Measurements from ENCODE around the gene WSB1. TPM values are rescaled to one million over a fixed set of nuclear protein-coding genes. Genes with fewer than 3 reads are reported as not detected.

Gene WSB1
- polyA plus RNA-seq, 3 donors = 28.1 to 116 (median 60.2) TPM

GRCh38 chr17:27299384-27300049 is 5.6 kb downstream of the WSB1 start:
- WGBS, 3 donors = 64 to 88% (median 79%) methylated on average over 5 of the region's 5 CpGs
- no peak overlapping the region for H3K27ac ChIP-seq (ENCODE audit: low read depth, low read length)

- no peak overlapping the region for H3K27ac ChIP-seq (ENCODE audit: low read depth, low read length)
- WGBS, 3 donors = 52 to 80% (median 79%) methylated on average over 2 of the region's 2 CpGs
These were observed 9.8 kb downstream of the WSB1 start for GRCh38 chr17:27303734-27304133.

DNA sequence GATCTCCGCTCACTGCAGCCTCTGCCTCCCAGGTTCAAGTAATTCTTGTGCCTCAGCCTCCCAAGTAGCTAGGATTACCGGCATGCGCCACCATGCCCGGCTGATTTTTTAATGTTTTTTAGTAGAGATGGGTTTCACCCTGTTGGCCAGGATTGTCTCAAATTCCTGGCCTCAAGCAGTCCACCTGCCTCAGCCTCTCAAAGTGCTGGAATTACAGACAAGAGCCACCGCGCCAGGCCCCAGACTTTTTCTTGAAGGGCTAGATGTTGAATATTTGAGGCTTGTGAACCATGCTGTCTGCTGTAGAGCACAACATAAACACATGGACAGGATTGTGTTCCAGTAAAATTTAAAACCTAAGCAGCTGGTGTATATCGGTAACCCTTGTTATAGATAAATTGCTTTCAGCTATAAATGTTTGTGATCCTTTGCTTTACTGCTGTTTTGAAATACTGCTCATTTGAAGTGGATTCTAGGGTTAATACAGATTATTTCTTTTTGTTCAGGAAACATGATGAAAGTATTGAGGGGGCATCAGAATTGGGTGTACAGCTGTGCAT is 12.4 kb downstream of the WSB1 start:
- 84 to 92% (median 91%) methylated on average over 7 of the region's 7 CpGs for WGBS, 3 donors
- no peak overlapping the region for H3K27ac ChIP-seq (ENCODE audit: low read depth, low read length)

- 93 to 95% (median 94%) methylated on average over 4 of the region's 4 CpGs for WGBS, 3 donors
- H3K27ac ChIP-seq (ENCODE audit: low read depth, low read length) = no peak overlapping the region
These were observed 16.7 kb downstream of the WSB1 start for GRCh38 chr17:27310565-27311110.

GRCh38 chr17:27313301-27313700 is 19.4 kb downstream of the WSB1 start:
- no peak overlapping the region for H3K27ac ChIP-seq (ENCODE audit: low read depth, low read length)
- WGBS, 3 donors = 65 to 78% (median 71%) methylated on average over 1 of the region's 1 CpG

GRCh38 chr17:27315322-27315721 is 21.4 kb downstream of the WSB1 start:
- WGBS, 3 donors = 45 to 52% (median 49%) methylated on average over 6 of the region's 6 CpGs
- no peak overlapping the region for H3K27ac ChIP-seq (ENCODE audit: low read depth, low read length)

GRCh38 chr17:27315796-27316465 is 22.0 kb downstream of the WSB1 start:
- 80 to 84% (median 84%) methylated on average over 7 of the region's 7 CpGs for WGBS, 3 donors
- H3K27ac ChIP-seq (ENCODE audit: low read depth, low read length) = no peak overlapping the region

DNA sequence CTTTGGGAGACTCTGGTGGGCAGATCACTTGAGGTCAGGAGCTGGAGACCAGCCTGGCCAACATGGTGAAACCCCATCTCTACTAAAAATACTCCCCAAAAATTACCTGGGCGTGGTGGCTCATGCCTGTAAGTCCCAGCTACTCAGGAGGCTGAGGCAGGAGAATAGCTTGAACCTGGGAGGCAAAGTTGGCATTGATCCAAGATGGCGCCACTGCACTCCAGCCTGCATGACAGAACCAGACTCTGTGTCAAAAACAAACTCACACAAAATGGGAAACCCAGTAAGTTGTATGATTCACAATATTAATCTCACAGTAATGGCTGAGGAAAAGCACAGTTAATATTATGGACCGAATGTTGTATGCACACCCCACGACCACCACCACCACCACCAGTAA is 24.3 kb downstream of the WSB1 start:
- H3K27ac ChIP-seq (ENCODE audit: low read depth, low read length) = no peak overlapping the region
- WGBS, 3 donors = 80 to 85% (median 84%) methylated on average over 4 of the region's 4 CpGs

DNA sequence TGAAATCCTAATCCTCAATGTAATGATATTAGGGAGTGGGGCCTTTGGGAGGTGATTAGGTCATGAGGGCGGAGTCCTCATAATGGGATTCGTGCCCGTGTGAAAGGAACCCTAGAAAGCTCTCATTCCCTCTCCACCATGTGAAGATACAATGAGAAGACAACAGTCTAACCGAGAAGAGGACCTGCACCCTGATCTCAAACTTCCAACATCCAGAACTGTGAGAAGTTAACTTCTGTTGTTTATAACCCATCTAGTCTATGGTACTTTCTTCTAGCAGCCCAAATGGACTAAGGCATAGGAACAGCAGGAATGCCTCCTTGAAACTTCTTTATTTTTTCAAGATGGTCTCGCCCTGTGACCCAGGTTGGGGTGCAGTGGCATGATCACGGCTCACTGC is 24.7 kb downstream of the WSB1 start:
- H3K27ac ChIP-seq (ENCODE audit: low read depth, low read length) = no peak overlapping the region
- 75 to 93% (median 86%) methylated on average over 6 of the region's 6 CpGs for WGBS, 3 donors

DNA sequence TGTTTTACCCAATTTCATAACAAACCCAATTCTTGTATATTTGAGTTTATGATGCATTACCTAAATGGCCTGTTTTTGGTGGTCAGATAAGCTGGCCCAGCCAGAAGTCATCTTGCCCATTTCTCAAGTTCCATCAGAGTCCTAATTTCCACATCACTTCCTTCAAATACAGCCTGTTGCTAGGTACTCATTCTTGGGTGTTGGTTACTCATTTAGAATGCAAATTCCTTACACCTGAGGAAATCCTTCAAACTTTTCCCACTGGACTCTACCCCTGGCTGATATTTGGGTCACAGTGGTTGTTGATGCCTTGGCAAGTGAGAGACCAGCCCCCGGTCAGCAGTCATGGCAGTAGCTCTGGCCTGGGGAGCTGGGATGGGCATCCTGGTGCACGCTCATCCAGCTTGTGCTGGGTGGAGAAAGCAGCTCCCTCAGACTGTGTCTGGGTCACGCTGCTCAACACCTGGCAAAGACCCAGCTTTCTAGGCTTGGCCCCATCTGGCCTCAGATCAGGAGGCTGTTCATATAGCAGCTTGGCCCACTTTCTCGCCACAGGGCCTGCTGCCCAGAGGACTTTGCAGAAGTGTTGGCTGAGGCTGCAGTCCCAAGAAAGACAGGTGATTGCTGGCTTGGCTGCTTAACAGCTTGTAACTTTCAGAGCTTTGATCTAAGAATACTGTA is 25.8 kb downstream of the WSB1 start:
- H3K27ac ChIP-seq (ENCODE audit: low read depth, low read length) = no peak overlapping the region
- 18 to 40% (median 35%) methylated on average over 4 of the region's 4 CpGs for WGBS, 3 donors

- H3K27ac ChIP-seq (ENCODE audit: low read depth, low read length) = no peak overlapping the region
- WGBS, 3 donors = 60 to 75% (median 70%) methylated on average over 4 of the region's 4 CpGs
These were observed 26.3 kb downstream of the WSB1 start for GRCh38 chr17:27320222-27320560.

DNA sequence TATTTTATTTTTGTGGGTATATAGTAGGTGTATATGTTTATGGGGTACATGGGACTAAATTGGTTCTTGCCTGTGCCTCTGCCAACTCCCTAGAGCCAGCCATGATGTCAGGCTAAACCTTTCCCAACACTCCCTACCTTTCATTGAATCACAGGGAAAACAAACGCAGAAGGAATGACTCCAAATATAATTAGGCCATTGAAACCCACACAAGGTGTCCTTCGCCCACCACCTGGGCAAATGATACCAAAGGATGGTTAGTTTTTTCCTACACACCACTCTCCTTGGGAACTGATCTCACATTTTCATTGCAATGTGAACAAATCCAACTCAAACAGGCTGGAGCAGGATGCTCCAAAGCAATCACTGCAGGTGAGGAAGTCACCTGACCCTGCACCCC is 27.5 kb downstream of the WSB1 start:
- WGBS, 3 donors = 70 to 83% (median 78%) methylated on average over 2 of the region's 2 CpGs
- no peak overlapping the region for H3K27ac ChIP-seq (ENCODE audit: low read depth, low read length)

DNA sequence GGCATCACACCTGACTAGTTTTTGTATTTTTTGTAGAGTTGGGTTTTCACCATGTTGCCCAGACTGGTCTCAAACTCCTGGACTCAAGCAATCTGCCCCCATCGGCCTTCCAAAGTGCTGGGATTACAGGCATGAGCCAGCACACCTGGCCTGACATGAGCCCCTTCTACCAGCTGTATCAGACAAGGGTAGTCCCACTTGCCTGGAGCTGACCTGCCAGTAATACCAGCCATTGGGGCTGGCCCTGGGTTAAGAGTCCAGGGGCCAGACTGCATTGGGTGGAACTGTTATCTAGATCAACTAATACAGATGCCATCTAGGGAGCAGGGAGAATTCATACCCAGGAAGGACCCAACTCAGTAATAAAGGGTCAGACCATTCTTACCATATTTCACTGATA is 28.1 kb downstream of the WSB1 start:
- WGBS, 3 donors = 89 to 94% (median 92%) methylated on average over 1 of the region's 1 CpG
- no peak overlapping the region for H3K27ac ChIP-seq (ENCODE audit: low read depth, low read length)

- WGBS, 3 donors = 61 to 72% (median 71%) methylated on average over 4 of the region's 4 CpGs
- no peak overlapping the region for H3K27ac ChIP-seq (ENCODE audit: low read depth, low read length)
These were observed 29.0 kb downstream of the WSB1 start for GRCh38 chr17:27322690-27323508.

DNA sequence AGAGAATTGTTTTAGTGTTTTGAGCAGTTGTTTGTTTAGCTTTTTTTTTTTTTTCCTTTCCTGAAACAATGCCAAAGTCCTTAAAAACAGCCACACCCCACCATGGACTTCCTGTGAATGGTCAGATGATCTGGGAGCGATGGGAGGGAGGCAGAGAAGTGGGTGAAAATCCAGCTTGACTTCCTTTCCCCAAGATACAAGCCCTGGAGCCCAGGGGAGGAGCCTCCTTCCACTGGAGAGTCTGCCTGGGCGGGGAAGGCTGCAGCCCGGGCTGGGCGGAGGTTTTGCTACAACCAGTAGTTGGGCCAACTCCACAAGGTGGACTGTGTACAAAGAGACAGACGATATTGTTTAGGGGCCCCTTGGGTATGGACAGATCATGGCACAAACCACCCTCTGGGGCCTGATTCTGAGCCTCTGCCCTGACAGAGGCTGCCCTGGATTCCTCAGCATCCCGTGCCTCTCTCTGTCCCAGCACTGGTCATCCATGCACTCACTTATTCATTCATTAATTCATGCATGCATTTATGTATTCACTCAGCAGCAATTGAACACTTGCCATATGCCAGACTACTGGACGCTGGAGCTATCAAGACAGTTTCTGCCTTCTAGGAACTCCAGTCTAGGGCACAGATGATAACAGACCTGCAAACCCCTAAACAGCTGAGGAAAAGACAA is 29.8 kb downstream of the WSB1 start:
- 20 to 35% (median 34%) methylated on average over 7 of the region's 7 CpGs for WGBS, 3 donors
- H3K27ac ChIP-seq (ENCODE audit: low read depth, low read length) = no peak overlapping the region

GRCh38 chr17:27324771-27325339 is 30.9 kb downstream of the WSB1 start:
- no peak overlapping the region for H3K27ac ChIP-seq (ENCODE audit: low read depth, low read length)
- 74 to 83% (median 82%) methylated on average over 5 of the region's 5 CpGs for WGBS, 3 donors

- no peak overlapping the region for H3K27ac ChIP-seq (ENCODE audit: low read depth, low read length)
- 69 to 87% (median 82%) methylated on average over 2 of the region's 2 CpGs for WGBS, 3 donors
These were observed 32.1 kb downstream of the WSB1 start for GRCh38 chr17:27326051-27326450.

- WGBS, 3 donors = 90 to 98% (median 96%) methylated on average over 1 of the region's 1 CpG
- H3K27ac ChIP-seq (ENCODE audit: low read depth, low read length) = no peak overlapping the region
These were observed 32.7 kb downstream of the WSB1 start for GRCh38 chr17:27326585-27326984.
